H9 (cell line): ENCODE results near the gene NLGN3. TPM values are rescaled to one million over a fixed set of nuclear protein-coding genes. Genes with fewer than 3 reads are reported as not detected.

Source experiments
- DNase-seq: peaks from one replicate; pipeline ENCODE4 v3.0.0-alpha.2; 2017
- H2AFZ ChIP-seq: one replicate; pipeline ENCODE4 v1.6.1; 2013; ENCODE audit warnings: mild to moderate bottlenecking, low read length, control low read depth, moderate library complexity
- H2AK5ac ChIP-seq: 2 replicates; pipeline ENCODE4 v1.6.1; 2013; ENCODE audit warnings: low read length, control low read depth, mixed read lengths; ENCODE audit not compliant: insufficient read length
- H2BK120ac ChIP-seq: one replicate; pipeline ENCODE4 v1.6.1; 2013; ENCODE audit warnings: low read depth, mild to moderate bottlenecking, low read length, control low read depth, inconsistent platforms; ENCODE audit not compliant: poor library complexity, severe bottlenecking
- H2BK12ac ChIP-seq: 2 replicates; pipeline ENCODE4 v1.6.1; 2013; ENCODE audit warnings: low read length, control low read depth, mixed read lengths, low read depth; ENCODE audit not compliant: insufficient read length
- H2BK15ac ChIP-seq: 2 replicates; pipeline ENCODE4 v1.6.1; 2013; ENCODE audit warnings: low read depth, low read length, control low read depth
- H2BK20ac ChIP-seq: one replicate; pipeline ENCODE4 v1.6.1; 2013; ENCODE audit warnings: low read depth, mild to moderate bottlenecking, low read length, control low read depth, inconsistent platforms; ENCODE audit not compliant: poor library complexity, severe bottlenecking
- H2BK5ac ChIP-seq: 2 replicates; pipeline ENCODE4 v1.6.1; 2013; ENCODE audit warnings: low read length, control low read depth, mixed read lengths; ENCODE audit not compliant: insufficient read length
- H3K14ac ChIP-seq: 2 replicates; pipeline ENCODE4 v1.6.1; 2013; ENCODE audit warnings: low read length, control low read depth; ENCODE audit not compliant: insufficient read depth
- H3K18ac ChIP-seq: 2 replicates; pipeline ENCODE4 v1.6.1; 2013; ENCODE audit warnings: low read depth, mild to moderate bottlenecking, mixed read lengths, low read length, control low read depth; ENCODE audit not compliant: insufficient read length
- H3K23ac ChIP-seq: 2 replicates; pipeline ENCODE4 v1.6.1; 2013; ENCODE audit warnings: low read length, control low read depth, mixed read lengths, low read depth; ENCODE audit not compliant: insufficient read length
- H3K23me2 ChIP-seq: 2 replicates; pipeline ENCODE4 v1.6.1; 2013; ENCODE audit warnings: low read depth, mild to moderate bottlenecking, mixed read lengths, low read length, control low read depth; ENCODE audit not compliant: insufficient read length, poor library complexity, severe bottlenecking
- H3K27ac ChIP-seq: 2 replicates; pipeline ENCODE4 v1.5.1; 2013; ENCODE audit warnings: low read length, control low read depth, mixed read lengths, low read depth; ENCODE audit not compliant: insufficient read length
- H3K27me3 ChIP-seq: 2 replicates; pipeline ENCODE4 v1.6.1; 2013; ENCODE audit warnings: low read length, control low read depth, inconsistent platforms; ENCODE audit not compliant: insufficient read depth
- H3K4ac ChIP-seq: 2 replicates; pipeline ENCODE4 v1.6.1; 2013; ENCODE audit warnings: low read depth, mild to moderate bottlenecking, control low read depth, inconsistent platforms, low read length, moderate library complexity
- H3K4me1 ChIP-seq: 2 replicates; pipeline ENCODE4 v1.6.1; 2013; ENCODE audit warnings: low read length, control low read depth, inconsistent platforms; ENCODE audit not compliant: insufficient read depth
- H3K4me2 ChIP-seq: 2 replicates; pipeline ENCODE4 v1.6.1; 2013; ENCODE audit warnings: low read length, control low read depth, mixed read lengths; ENCODE audit not compliant: insufficient read length, insufficient read depth
- H3K56ac ChIP-seq: 2 replicates; pipeline ENCODE4 v1.6.1; 2013; ENCODE audit warnings: low read depth, mild to moderate bottlenecking, mixed read lengths, low read length, control low read depth; ENCODE audit not compliant: insufficient read length
- H3K79me1 ChIP-seq: 2 replicates; pipeline ENCODE4 v1.6.1; 2013; ENCODE audit warnings: low read depth, mild to moderate bottlenecking, moderate library complexity, low read length, control low read depth, inconsistent platforms; ENCODE audit not compliant: insufficient read depth, poor library complexity, severe bottlenecking
- H3K79me2 ChIP-seq: 2 replicates; pipeline ENCODE4 v1.6.1; 2013; ENCODE audit warnings: low read length, control low read depth, inconsistent platforms; ENCODE audit not compliant: insufficient read depth
- H3K9ac ChIP-seq: 2 replicates; pipeline ENCODE4 v1.6.1; 2013; ENCODE audit warnings: low read length, control low read depth, mixed read lengths; ENCODE audit not compliant: insufficient read length; ENCODE audit errors: extremely low read depth
- H3K9me3 ChIP-seq: one replicate; pipeline ENCODE4 v1.6.1; 2013; ENCODE audit warnings: low read depth, low read length, inconsistent platforms; ENCODE audit not compliant: control insufficient read depth
- H3T11ph ChIP-seq: one replicate; pipeline ENCODE4 v1.6.1; 2013; ENCODE audit warnings: mild to moderate bottlenecking, low read length, control low read depth, inconsistent platforms
- H4K20me1 ChIP-seq: one replicate; pipeline ENCODE4 v1.6.1; 2013; ENCODE audit not compliant: control insufficient read depth, insufficient read length, insufficient read depth
- H4K5ac ChIP-seq: 2 replicates; pipeline ENCODE4 v1.6.1; 2013; ENCODE audit warnings: low read depth, mild to moderate bottlenecking, mixed read lengths, low read length, control low read depth; ENCODE audit not compliant: insufficient read length
- H4K8ac ChIP-seq: replicated peaks from 2 replicates; pipeline ENCODE4 v1.6.1; 2013; ENCODE audit warnings: low read length, control low read depth, mixed read lengths, low read depth; ENCODE audit not compliant: insufficient read length
- H4K91ac ChIP-seq: 2 replicates; pipeline ENCODE4 v1.6.1; 2013; ENCODE audit warnings: low read depth, mild to moderate bottlenecking, moderate library complexity, mixed read lengths, low read length, control low read depth; ENCODE audit not compliant: insufficient read length
- H3K27ac Mint-ChIP-seq, 3 experiments: 2 replicates in 2 of 3; 3 replicates in 1 of 3; pipeline ENCODE4 v1.8.0; 2020 to 2021; ENCODE audit warnings: mixed read lengths in 3 of 3, mild to moderate bottlenecking in 1 of 3, moderate library complexity in 1 of 3
- H3K27me3 Mint-ChIP-seq: 2 replicates; pipeline ENCODE4 v1.8.0; 2021; ENCODE audit warnings: low read depth, mild to moderate bottlenecking, moderate library complexity, mixed read lengths
- H3K36me3 Mint-ChIP-seq, 3 experiments: 2 replicates in 2 of 3; 3 replicates in 1 of 3; pipeline ENCODE4 v1.8.0; 2020 to 2021; ENCODE audit warnings: low read depth in 3 of 3, mixed read lengths in 3 of 3; ENCODE audit not compliant: insufficient read depth in 1 of 3
- H3K4me1 Mint-ChIP-seq, 2 experiments: 2 replicates each; pipeline ENCODE4 v1.8.0; 2020; ENCODE audit warnings: mixed read lengths in 2 of 2
- H3K4me3 Mint-ChIP-seq, 2 experiments: 2 replicates in 1 of 2; 3 replicates in 1 of 2; pipeline ENCODE4 v1.8.0; 2020 to 2021; ENCODE audit warnings: mild to moderate bottlenecking in 2 of 2, mixed read lengths in 2 of 2, moderate library complexity in 1 of 2
- H3K9me3 Mint-ChIP-seq, 2 experiments: 2 replicates in 1 of 2; 3 replicates in 1 of 2; pipeline ENCODE4 v1.8.0; 2020; ENCODE audit warnings: mild to moderate bottlenecking in 2 of 2, mixed read lengths in 2 of 2, moderate library complexity in 1 of 2
- WGBS: extraction: QIAGEN DNeasy Blood & Tissue Kit; methylation state at CpG from one replicate; pipeline ENCODE4 v1.1.7; 2013; ENCODE audit warnings: missing lambda C conversion rate, low lambda C conversion rate, mixed read lengths; ENCODE audit not compliant: insufficient read length; ENCODE audit errors: extremely low coverage; 5-methylcytosine and 5-hydroxymethylcytosine counted together
- total RNA-seq: library from RNA; stranded (reverse); gene quantifications from 2 replicates; pipeline ENCODE4 v1.2.1, GENCODE V29; 2021
- TF ChIP-seq, protein P1 (sequence below): fragments of 200-600 bp; sonication (generic); conservative IDR thresholded peaks from 3 replicates; pipeline ENCODE4 v1.8.0; 2021; ENCODE audit warnings: antibody characterized with exemption, mild to moderate bottlenecking

NLGN3 gene
- total RNA-seq, 1 experiment from 2014 or later: 3.6 TPM

DNA sequence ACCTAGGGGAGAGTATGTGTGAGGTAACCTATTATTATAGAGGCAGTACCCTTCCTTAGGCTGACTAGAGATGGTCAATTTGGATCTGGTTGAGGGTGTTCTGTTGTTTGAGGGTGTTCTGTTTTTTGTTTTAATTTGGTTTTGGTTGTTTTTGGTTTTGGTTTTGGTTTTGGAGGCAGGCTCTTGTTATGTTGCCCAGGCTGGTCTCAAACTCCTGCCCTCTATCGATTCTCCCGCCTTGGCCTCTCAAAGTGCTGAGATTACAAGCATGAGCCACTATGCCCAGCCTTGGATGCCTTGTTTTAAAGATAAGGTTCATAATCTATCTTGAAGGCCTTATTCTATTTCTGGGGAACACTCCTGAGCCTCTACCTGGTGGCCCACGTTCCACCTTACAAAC lies 39.0 kb upstream of the NLGN3 start:
- Histone ChIP-seq H3K79me2 (no peaks in the 10 kb centered on the region), H2BK15ac (no peak overlapping the region), H2BK20ac (no peak overlapping the region), H3K4me1 (peaks cover 5% of the 10 kb centered on the region; the same call in 1 of the 2 replicates), H4K91ac (no peak overlapping the region), H3K27me3 (no peaks in the 10 kb centered on the region), H3K4ac (no peak overlapping the region), H2AFZ (no peak overlapping the region), H3K27ac (no peak overlapping the region), H4K20me1 (no peaks in the 10 kb centered on the region), H3K23me2 (no peaks in the 10 kb centered on the region), H2AK5ac (no peak overlapping the region), H3K9ac (no peak overlapping the region), H2BK120ac (no peak overlapping the region), H3K9me3 (peaks cover 12% of the 10 kb centered on the region), H3K79me1 (no peaks in the 10 kb centered on the region), H2BK12ac (no peak overlapping the region), H4K8ac (no peak overlapping the region), H3K14ac (no peak overlapping the region), H2BK5ac (no peak overlapping the region), H3K23ac (no peak overlapping the region), H4K5ac (no peak overlapping the region), H3K18ac (no peak overlapping the region), H3K4me2 (no peak overlapping the region), H3K56ac (no peak overlapping the region), H3T11ph (no peak overlapping the region)
- Mint-ChIP-seq H3K27me3 (peaks cover 53% of the 10 kb centered on the region), H3K9me3 (peaks cover 78 to 85% of the 10 kb centered on the region in 2 experiments), H3K4me1 (peaks cover 31 to 46% of the 10 kb centered on the region in 2 experiments), H3K27ac (no peak overlapping the region), H3K4me3 (no peak overlapping the region), H3K36me3 (peaks cover 2 to 12% (median 10%) of the 10 kb centered on the region in 3 experiments; a peak in 5 of 7 replicates)
- TF ChIP-seq, protein P1, sequence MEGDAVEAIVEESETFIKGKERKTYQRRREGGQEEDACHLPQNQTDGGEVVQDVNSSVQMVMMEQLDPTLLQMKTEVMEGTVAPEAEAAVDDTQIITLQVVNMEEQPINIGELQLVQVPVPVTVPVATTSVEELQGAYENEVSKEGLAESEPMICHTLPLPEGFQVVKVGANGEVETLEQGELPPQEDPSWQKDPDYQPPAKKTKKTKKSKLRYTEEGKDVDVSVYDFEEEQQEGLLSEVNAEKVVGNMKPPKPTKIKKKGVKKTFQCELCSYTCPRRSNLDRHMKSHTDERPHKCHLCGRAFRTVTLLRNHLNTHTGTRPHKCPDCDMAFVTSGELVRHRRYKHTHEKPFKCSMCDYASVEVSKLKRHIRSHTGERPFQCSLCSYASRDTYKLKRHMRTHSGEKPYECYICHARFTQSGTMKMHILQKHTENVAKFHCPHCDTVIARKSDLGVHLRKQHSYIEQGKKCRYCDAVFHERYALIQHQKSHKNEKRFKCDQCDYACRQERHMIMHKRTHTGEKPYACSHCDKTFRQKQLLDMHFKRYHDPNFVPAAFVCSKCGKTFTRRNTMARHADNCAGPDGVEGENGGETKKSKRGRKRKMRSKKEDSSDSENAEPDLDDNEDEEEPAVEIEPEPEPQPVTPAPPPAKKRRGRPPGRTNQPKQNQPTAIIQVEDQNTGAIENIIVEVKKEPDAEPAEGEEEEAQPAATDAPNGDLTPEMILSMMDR: no peak
- WGBS: no CpG with 5 or more reads among the region's 3 CpGs
- no peak for DNase-seq
